ENCODE measurements around the gene RASAL1. TPM values are rescaled to one million over a fixed set of nuclear protein-coding genes. Genes with fewer than 3 reads are reported as not detected.

Gene RASAL1
- total RNA-seq, 4 donors from 2014 or later, result 17.4 to 98.7 (median 56.6) TPM

DNA sequence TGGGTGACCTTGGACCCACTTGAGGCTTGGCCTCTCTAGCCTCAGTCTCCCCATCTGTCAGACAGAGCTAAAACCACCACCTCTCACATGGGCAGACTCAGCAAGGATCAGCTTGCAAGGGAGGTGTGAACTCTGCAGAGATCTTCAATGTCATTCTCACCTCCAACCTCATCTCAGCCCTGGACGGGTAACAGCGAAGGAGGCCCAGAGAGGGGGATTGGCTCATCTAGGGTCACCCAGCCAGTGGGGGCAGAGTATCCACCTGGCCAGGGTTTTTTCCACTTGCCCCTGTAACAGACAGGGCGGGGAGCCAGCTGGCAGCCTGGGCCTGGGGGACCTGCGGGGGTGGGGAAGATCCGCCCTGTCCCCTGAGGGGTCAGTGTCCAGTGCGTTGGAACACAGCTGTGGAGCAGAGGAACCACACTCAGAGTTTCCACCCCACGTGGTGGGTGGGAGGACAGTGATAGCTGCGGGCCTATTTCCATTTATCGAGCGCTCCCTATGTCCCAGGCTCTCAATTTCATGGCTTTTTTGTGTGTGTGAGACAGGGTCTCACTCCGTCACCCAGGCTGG, 51.6 kb downstream of the RASAL1 start:
- DNase-seq, result no peak
- intact Hi-C loops (cut with DNase I), result no loop called here
- no peaks in the 10 kb centered on the region for H3K9me3 ChIP-seq
- H3K4me1 ChIP-seq, result no peaks in the 10 kb centered on the region
- H3K36me3 ChIP-seq, result no peaks in the 10 kb centered on the region
- WGBS, 2 donors, result 78 to 87% methylated on average over 3 to 6 of the region's 11 CpGs
- H3K4me3 ChIP-seq, result no peak overlapping the region
- peaks cover 0 to 61% (median 0%) of the 10 kb centered on the region in 4 donors for H3K27me3 ChIP-seq
- H3K27ac ChIP-seq, result no peak overlapping the region
- TF ChIP-seq POLR2A (IDR thresholded peaks at IDR 0.05), result no peak
- TF ChIP-seq, protein P1, sequence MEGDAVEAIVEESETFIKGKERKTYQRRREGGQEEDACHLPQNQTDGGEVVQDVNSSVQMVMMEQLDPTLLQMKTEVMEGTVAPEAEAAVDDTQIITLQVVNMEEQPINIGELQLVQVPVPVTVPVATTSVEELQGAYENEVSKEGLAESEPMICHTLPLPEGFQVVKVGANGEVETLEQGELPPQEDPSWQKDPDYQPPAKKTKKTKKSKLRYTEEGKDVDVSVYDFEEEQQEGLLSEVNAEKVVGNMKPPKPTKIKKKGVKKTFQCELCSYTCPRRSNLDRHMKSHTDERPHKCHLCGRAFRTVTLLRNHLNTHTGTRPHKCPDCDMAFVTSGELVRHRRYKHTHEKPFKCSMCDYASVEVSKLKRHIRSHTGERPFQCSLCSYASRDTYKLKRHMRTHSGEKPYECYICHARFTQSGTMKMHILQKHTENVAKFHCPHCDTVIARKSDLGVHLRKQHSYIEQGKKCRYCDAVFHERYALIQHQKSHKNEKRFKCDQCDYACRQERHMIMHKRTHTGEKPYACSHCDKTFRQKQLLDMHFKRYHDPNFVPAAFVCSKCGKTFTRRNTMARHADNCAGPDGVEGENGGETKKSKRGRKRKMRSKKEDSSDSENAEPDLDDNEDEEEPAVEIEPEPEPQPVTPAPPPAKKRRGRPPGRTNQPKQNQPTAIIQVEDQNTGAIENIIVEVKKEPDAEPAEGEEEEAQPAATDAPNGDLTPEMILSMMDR (IDR thresholded peaks at IDR 0.05), result no peak

DNA sequence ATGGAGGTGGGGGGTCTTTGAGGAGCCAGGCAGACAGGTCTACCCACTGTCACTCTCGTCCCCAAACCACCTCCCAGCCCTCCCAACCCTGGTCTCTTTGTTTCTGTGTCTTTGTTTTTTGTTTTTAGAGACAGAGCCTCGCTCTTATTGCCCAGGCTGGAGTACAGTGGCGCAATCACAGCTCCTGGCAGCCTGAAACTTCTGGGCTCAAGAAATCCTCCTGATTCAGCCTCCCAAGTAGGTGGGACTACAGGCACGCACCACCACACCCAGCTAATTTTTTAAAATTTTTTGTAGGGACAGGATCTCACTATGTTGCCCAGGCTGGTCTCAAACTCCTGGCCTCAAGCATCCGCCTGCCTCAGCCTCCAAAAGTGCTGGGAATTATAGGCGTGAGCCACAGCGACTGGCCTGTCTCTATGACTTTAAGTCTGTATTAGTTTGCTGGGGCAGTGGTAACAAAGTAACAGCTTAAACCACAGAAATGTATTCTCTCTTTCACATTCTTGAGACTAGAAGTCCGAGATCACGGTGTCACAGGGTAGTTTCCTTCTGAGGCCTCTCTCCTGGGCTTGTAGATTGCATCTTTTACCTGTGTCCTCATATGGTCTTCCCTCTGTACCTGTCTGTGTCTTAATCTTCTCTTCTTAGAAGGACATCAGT, 52.9 kb downstream of the RASAL1 start:
- Histone ChIP-seq H3K27ac (no peak overlapping the region), H3K27me3 (peaks cover 0 to 68% (median 0%) of the 10 kb centered on the region in 4 donors), H3K9me3 (no peaks in the 10 kb centered on the region), H3K36me3 (no peaks in the 10 kb centered on the region), H3K4me1 (no peaks in the 10 kb centered on the region), H3K4me3 (no peak overlapping the region)
- intact Hi-C loops (cut with DNase I), result no loop called here
- no peak for TF ChIP-seq POLR2A (IDR thresholded peaks at IDR 0.05)
- TF ChIP-seq, protein P1 (IDR thresholded peaks at IDR 0.05), result no peak
- WGBS, 2 donors, result 76 to 83% methylated on average over 9 of the region's 9 CpGs
- no peak for DNase-seq

DNA sequence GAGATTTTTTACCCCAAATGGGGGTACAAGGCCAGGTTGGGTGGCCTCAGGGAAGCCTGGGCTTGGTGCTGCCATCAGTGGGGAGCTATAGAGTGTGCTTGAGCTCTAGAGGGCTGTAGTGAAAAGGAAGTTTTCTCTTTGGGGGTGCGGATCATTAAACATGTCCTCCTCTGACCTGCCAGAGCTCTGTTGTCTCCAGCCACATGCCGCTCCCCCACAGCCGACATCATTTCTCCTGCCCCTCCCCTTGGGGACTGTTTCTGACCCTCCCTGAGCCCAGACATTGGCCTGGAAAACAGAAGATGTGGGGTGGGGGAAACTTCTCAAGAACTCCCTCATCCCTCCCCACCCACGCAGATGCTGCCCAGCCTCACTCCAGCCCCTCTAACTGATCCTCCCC, 53.7 kb downstream of the RASAL1 start:
- intact Hi-C loops (cut with DNase I), result no loop called here
- TF ChIP-seq POLR2A (IDR thresholded peaks at IDR 0.05), result no peak
- TF ChIP-seq, protein P1 (IDR thresholded peaks at IDR 0.05), result no peak
- H3K27me3 ChIP-seq, result peaks cover 0 to 68% (median 0%) of the 10 kb centered on the region in 4 donors
- H3K36me3 ChIP-seq, result no peaks in the 10 kb centered on the region
- H3K27ac ChIP-seq, result no peak overlapping the region
- H3K4me3 ChIP-seq, result no peak overlapping the region
- no peaks in the 10 kb centered on the region for H3K9me3 ChIP-seq
- 64 to 65% methylated on average over 3 to 4 of the region's 4 CpGs for WGBS, 2 donors
- DNase-seq, result no peak
- no peaks in the 10 kb centered on the region for H3K4me1 ChIP-seq

DNA sequence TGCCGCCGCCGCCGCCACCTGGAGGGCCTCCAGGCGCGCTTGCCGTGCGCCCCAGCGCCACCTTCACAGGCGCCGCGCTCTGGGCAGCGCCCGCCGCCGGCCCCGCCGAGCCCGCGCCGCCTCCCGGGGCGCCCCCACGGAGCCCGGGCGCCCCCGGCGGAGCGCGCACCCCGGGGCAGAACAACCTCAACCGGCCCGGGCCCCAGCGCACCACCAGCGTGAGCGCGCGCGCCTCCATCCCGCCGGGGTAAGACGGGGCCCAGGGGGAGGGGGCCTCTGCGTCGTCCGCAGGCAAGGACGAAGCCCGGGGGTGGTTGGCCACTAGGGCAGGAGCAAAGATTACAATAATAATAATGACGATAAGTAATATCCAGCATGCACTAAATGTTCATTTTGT, 57.7 kb downstream of the RASAL1 start:
- intact Hi-C loops (cut with DNase I), result no loop called here
- 37 to 57% methylated on average over 1 to 6 of the region's 48 CpGs for WGBS, 2 donors

More for the DNA sequence above, 57.7 kb downstream of the RASAL1 start:
- no peak overlapping the region for H3K27ac ChIP-seq
- no peaks in the 10 kb centered on the region for H3K9me3 ChIP-seq
- H3K4me1 ChIP-seq, result no peaks in the 10 kb centered on the region
- TF ChIP-seq POLR2A (IDR thresholded peaks at IDR 0.05), result no peak
- TF ChIP-seq, protein P1 (IDR thresholded peaks at IDR 0.05), result no peak
- no peak for DNase-seq
- H3K27me3 ChIP-seq, result peaks cover 0 to 84% (median 0%) of the 10 kb centered on the region in 4 donors
- no peak overlapping the region for H3K4me3 ChIP-seq
- H3K36me3 ChIP-seq, result no peaks in the 10 kb centered on the region

Measured in esophagus squamous epithelium (tissue), 5 donors.